A549 (cell line): ENCODE measurements around the gene SLC6A12. TPM values are rescaled to one million over a fixed set of nuclear protein-coding genes. Genes with fewer than 3 reads are reported as not detected.

Experiments
- ATAC-seq, 2 experiments: fragments of 200-7000 bp in 1 of 2; fragments of >200 bp in 1 of 2; cut with Nextera tagmentation in 1 of 2; cut with Tn5 transposase in 1 of 2; 3 replicates each; pipeline versions ENCODE4 v1.8.0 to v1.9.1; 2018 to 2020; ENCODE audit warnings: mild to moderate bottlenecking in 1 of 2, moderate library complexity in 1 of 2
- CTCF ChIA-PET: fragments of 300-600 bp; sonication (Branson Sonifier 250); formaldehyde crosslinking; extraction: SDS; loops from one replicate; lab custom pipeline; 2021; ENCODE audit warnings: antibody characterized with exemption, inconsistent platforms; lab: Yijun Ruan, JAX
- POLR2A ChIA-PET: fragments of 350-600 bp; formaldehyde crosslinking; extraction: SDS; loops from one replicate; lab custom pipeline; 2021; ENCODE audit warnings: antibody characterized with exemption, inconsistent platforms; lab: Yijun Ruan, JAX
- DNase-seq, 2 experiments: peaks; one replicate each; pipeline versions ENCODE4 v3.0.0 to v3.0.0-alpha.2; 2011 to 2016; ENCODE audit warnings: low read depth in 1 of 2, low spot score in 1 of 2
- FAIRE-seq: peaks from 2 replicates; lab custom pipeline; 2011; peaks lifted over from hg19 to GRCh38; lab: Jason Lieb, UNC
- H3K27ac ChIP-seq, 2 experiments: fragments of >200 bp; sonication (Bioruptor Twin); formaldehyde crosslinking; 3 replicates each; pipeline ENCODE4 v1.5.1; 2016 to 2017
- H3K4me1 ChIP-seq: fragments of >200 bp; sonication (Bioruptor Twin); formaldehyde crosslinking; 3 replicates; pipeline ENCODE4 v1.6.1; 2016
- H3K4me2 ChIP-seq: fragments of >200 bp; sonication (Bioruptor Twin); formaldehyde crosslinking; 3 replicates; pipeline ENCODE4 v1.6.1; 2016
- H3K4me3 ChIP-seq: fragments of >200 bp; sonication (Bioruptor Twin); formaldehyde crosslinking; 3 replicates; pipeline ENCODE4 v1.5.1; 2016
- H3K9me3 ChIP-seq: fragments of >200 bp; sonication (Bioruptor Twin); formaldehyde crosslinking; 3 replicates; pipeline ENCODE4 v1.6.1; 2016
- CBX8 ChIP-seq: fragments of 200-600 bp; sonication (generic); IDR thresholded peaks from 2 replicates; pipeline ENCODE4 v1.6.1; 2016
- CEBPB ChIP-seq, 2 experiments: fragments of >200 bp in 1 of 2; sonication (Bioruptor Twin) in 1 of 2; formaldehyde crosslinking in 1 of 2; IDR thresholded peaks; 2 replicates each; pipeline ENCODE4 v1.6.1; 2012 to 2016
- CHD2 ChIP-seq: fragments of 150-350 bp; IDR thresholded peaks from 2 replicates; pipeline ENCODE4 v1.6.1; 2014; ENCODE audit warnings: low read length; ENCODE audit not compliant: partially characterized antibody
- CHD4 ChIP-seq: fragments of 200-600 bp; sonication (generic); IDR thresholded peaks from 2 replicates; pipeline ENCODE4 v1.6.1; 2016; ENCODE audit warnings: antibody characterized with exemption, mild to moderate bottlenecking, borderline replicate concordance
- CTCF ChIP-seq: fragments of >200 bp; sonication (Bioruptor Twin); formaldehyde crosslinking; IDR thresholded peaks from 3 replicates; pipeline ENCODE4 v1.5.1; 2016
- E2F6 ChIP-seq: IDR thresholded peaks from 2 replicates; pipeline ENCODE4 v1.6.1; 2012; ENCODE audit warnings: low read depth, borderline replicate concordance
- EHF ChIP-seq: fragments of 250-450 bp; sonication (Bioruptor Pico); IDR thresholded peaks from 2 replicates; pipeline ENCODE4 v1.5.0; 2020; ENCODE audit warnings: mild to moderate bottlenecking
- EP300 ChIP-seq, 2 experiments: fragments of >200 bp; sonication (Bioruptor Twin); formaldehyde crosslinking; IDR thresholded peaks; 2 replicates in 1 of 2; 3 replicates in 1 of 2; pipeline ENCODE4 v1.6.1; 2016 to 2017
- FOSB ChIP-seq: fragments of 250-450 bp; sonication (Bioruptor Pico); IDR thresholded peaks from 2 replicates; pipeline ENCODE4 v1.5.0; 2020; ENCODE audit warnings: mild to moderate bottlenecking, moderate library complexity
- FOSL2 ChIP-seq, 2 experiments: fragments of 450-650 bp in 1 of 2; fragments of >200 bp in 1 of 2; sonication (Bioruptor Twin) in 1 of 2; formaldehyde crosslinking; IDR thresholded peaks; 2 replicates each; pipeline versions ENCODE4 v1.5.0 to v1.6.1; 2016 to 2020; ENCODE audit warnings: mild to moderate bottlenecking in 1 of 2, moderate library complexity in 1 of 2
- HES2 ChIP-seq: fragments of >200 bp; sonication (Bioruptor Twin); formaldehyde crosslinking; IDR thresholded peaks from 2 replicates; pipeline ENCODE4 v1.6.1; 2016
- HEYL ChIP-seq: fragments of 250-450 bp; sonication (Bioruptor Pico); IDR thresholded peaks from 2 replicates; pipeline ENCODE4 v1.8.0; 2021; ENCODE audit warnings: mild to moderate bottlenecking, moderate library complexity
- HOXB5 ChIP-seq: fragments of 250-450 bp; sonication (Bioruptor Pico); IDR thresholded peaks from 2 replicates; pipeline ENCODE4 v1.5.0; 2020; ENCODE audit warnings: mild to moderate bottlenecking, moderate library complexity
- JUNB ChIP-seq: fragments of >200 bp; sonication (Bioruptor Twin); formaldehyde crosslinking; IDR thresholded peaks from 2 replicates; pipeline ENCODE4 v1.6.1; 2016
- KDM1A ChIP-seq: fragments of 200-600 bp; sonication (generic); IDR thresholded peaks from 2 replicates; pipeline ENCODE4 v1.6.1; 2016; ENCODE audit warnings: low read depth, mild to moderate bottlenecking
- NPAS2 ChIP-seq: fragments of 250-450 bp; sonication (Bioruptor Pico); IDR thresholded peaks from 2 replicates; pipeline ENCODE4 v1.8.0; 2022; ENCODE audit warnings: mild to moderate bottlenecking, moderate library complexity, borderline replicate concordance
- PBX3 ChIP-seq: IDR thresholded peaks from 2 replicates; pipeline ENCODE4 v1.6.1; 2012
- REST ChIP-seq: fragments of 200-600 bp; sonication (generic); IDR thresholded peaks from 2 replicates; pipeline ENCODE4 v1.6.1; 2016; ENCODE audit warnings: antibody characterized with exemption, mild to moderate bottlenecking, moderate library complexity
- RNF2 ChIP-seq: fragments of 200-600 bp; sonication (generic); IDR thresholded peaks from 2 replicates; pipeline ENCODE4 v1.6.1; 2016; ENCODE audit warnings: low read depth, mild to moderate bottlenecking, antibody characterized with exemption, moderate library complexity, borderline replicate concordance
- SREBF2 ChIP-seq: fragments of 450-650 bp; IDR thresholded peaks from 2 replicates; pipeline ENCODE4 v1.6.1; 2014; ENCODE audit warnings: mild to moderate bottlenecking, moderate library complexity
- TFCP2L1 ChIP-seq: fragments of 250-450 bp; sonication (Bioruptor Pico); IDR thresholded peaks from 2 replicates; pipeline ENCODE4 v1.5.0; 2021; ENCODE audit warnings: mild to moderate bottlenecking
- USF2 ChIP-seq: fragments of 450-650 bp; IDR thresholded peaks from 2 replicates; pipeline ENCODE4 v1.6.1; 2014; ENCODE audit warnings: antibody characterized with exemption
- ZC3H11A ChIP-seq: fragments of 450-650 bp; IDR thresholded peaks from 2 replicates; pipeline ENCODE4 v1.6.1; 2014; ENCODE audit warnings: antibody characterized with exemption, mild to moderate bottlenecking
- ZFP36 ChIP-seq: fragments of 450-650 bp; IDR thresholded peaks from 2 replicates; pipeline ENCODE4 v1.6.1; 2014; ENCODE audit warnings: borderline replicate concordance; ENCODE audit not compliant: partially characterized antibody
- ZSCAN20 ChIP-seq: fragments of 250-450 bp; sonication (Bioruptor Pico); IDR thresholded peaks from 2 replicates; pipeline ENCODE4 v1.8.0; 2022; ENCODE audit warnings: mild to moderate bottlenecking, moderate library complexity
- WGBS: methylation state at CpG from one replicate; pipeline ENCODE4 v1.1.6; 2017; ENCODE audit errors: missing lambda C conversion rate; 5-methylcytosine and 5-hydroxymethylcytosine counted together
- polyA plus RNA-seq, 4 experiments: library from polyadenylated mRNA; depleted of rRNA in 3 of 4; stranded (reverse); fragments of >200 nt; fragmentation: RNase III in 1 of 4; extraction: RNeasy Plus Mini Kit Qiagen cat#74134 plus additional on column Dnase treatment in 1 of 4; gene quantifications; 2 replicates in 3 of 4; 3 replicates in 1 of 4; pipeline ENCODE4 v1.2.3, GENCODE V29; 2011 to 2017

Gene SLC6A12
- polyA plus RNA-seq, 2 of the 4 experiments (the other 2 are of a cell fraction) = 0.78 to 4.4 TPM

GRCh38 chr12:155646-156045, 58.3 kb downstream of the SLC6A12 start (continued):
- TF ChIP-seq ZFP36 = no peak

GRCh38 chr12:155006-155405, 59.0 kb downstream of the SLC6A12 start:
- POLR2A ChIA-PET = no interaction called here
- no peaks in the 10 kb centered on the region for H3K4me1 ChIP-seq
- 57% methylated on average over 8 of the region's 9 CpGs for WGBS
- H3K4me2 ChIP-seq = no peak overlapping the region
- no peak overlapping the region for H3K27ac ChIP-seq
- no peak overlapping the region for H3K4me3 ChIP-seq
- H3K9me3 ChIP-seq = no peaks in the 10 kb centered on the region
- FAIRE-seq = no peak
- no peak for ATAC-seq
- TF ChIP-seq FOSL2 (IDR thresholded peaks at IDR 0.05) (no peak), FOSL2 (CRISPR knock-in tag; IDR thresholded peaks at IDR 0.05) (no peak), CHD4 (no peak), HES2 (no peak), NPAS2 (CRISPR knock-in tag) (no peak), SREBF2 (no peak), EHF (CRISPR knock-in tag) (no peak), CBX8 (no peak), EP300 (IDR thresholded peaks at IDR 0.05) (no peak), KDM1A (no peak), HOXB5 (CRISPR knock-in tag) (no peak), E2F6 (no peak), JUNB (no peak)
- CTCF ChIA-PET = interaction anchor here (0.8 kb wide), 1 partner anchor 13 kb away, joined by 3 read pairs; no protein-coding TSS in a partner anchor
- DNase-seq = no peak

- TF ChIP-seq EHF (CRISPR knock-in tag) = no peak
- no peak for TF ChIP-seq TFCP2L1 (CRISPR knock-in tag)
- TF ChIP-seq CBX8 = no peak
- TF ChIP-seq FOSB (CRISPR knock-in tag) = no peak
- no peak for TF ChIP-seq CHD2
- TF ChIP-seq REST = no peak
- no peak for TF ChIP-seq HEYL (CRISPR knock-in tag)
- TF ChIP-seq ZSCAN20 (CRISPR knock-in tag) = no peak
- TF ChIP-seq HOXB5 (CRISPR knock-in tag) = no peak
- no peak for TF ChIP-seq USF2
- no peak for TF ChIP-seq ZC3H11A
- no peak for TF ChIP-seq PBX3
- no peak for TF ChIP-seq FOSL2 (IDR thresholded peaks at IDR 0.05)
- TF ChIP-seq FOSL2 (CRISPR knock-in tag; IDR thresholded peaks at IDR 0.05) = no peak
- TF ChIP-seq CEBPB (IDR thresholded peaks at IDR 0.05) = no peak
- no peak for TF ChIP-seq KDM1A
- no peak for TF ChIP-seq RNF2
- no peak for TF ChIP-seq CTCF
- CTCF ChIA-PET = interaction anchor here (0.9 to 3.1 kb wide), 15 partner anchors 7 to 91 kb away, joined by 3 to 22 read pairs (median 8); no protein-coding TSS in a partner anchor
- no peak overlapping the region for H3K4me2 ChIP-seq
- no peaks in the 10 kb centered on the region for H3K4me1 ChIP-seq
- no peak for ATAC-seq
- POLR2A ChIA-PET = no interaction called here
- FAIRE-seq = no peak
- DNase-seq = no peak
- H3K4me3 ChIP-seq = no peak overlapping the region
- no peaks in the 10 kb centered on the region for H3K9me3 ChIP-seq
- WGBS = 74% methylated on average over 9 of the region's 12 CpGs
- no peak overlapping the region for H3K27ac ChIP-seq
These were observed 59.9 kb downstream of the SLC6A12 start for GRCh38 chr12:154058-154457.
